HepG2 (cell line): ENCODE results near the gene LSM12. TPM values are rescaled to one million over a fixed set of nuclear protein-coding genes. Genes with fewer than 3 reads are reported as not detected.
A peak's percentile ranks its signal among the peaks of the same experiment; 100 is the strongest.

ENCODE experiments used
- ATAC-seq: fragments of 200-7000 bp; cut with Tn5 transposase; 3 replicates; pipeline ENCODE4 v1.9.1; 2020; ENCODE audit warnings: mild to moderate bottlenecking, moderate library complexity
- BruUV-seq: library from RNA; stranded (reverse); fragments of 400-500 nt; replicated peaks from 2 replicates; lab custom pipeline; 2021; lab: Mats Ljungman, UMichigan
- CTCF ChIA-PET: fragments of 300-600 bp; formaldehyde crosslinking; extraction: SDS; loops from one replicate; lab custom pipeline; 2021; ENCODE audit warnings: low total read pairs, inconsistent platforms, low intra/inter-chr PET ratio; lab: Yijun Ruan, JAX
- POLR2A ChIA-PET: fragments of 350-600 bp; sonication (Branson Sonifier 250); formaldehyde crosslinking; loops from one replicate; lab custom pipeline; 2020; ENCODE audit warnings: antibody characterized with exemption, inconsistent platforms; lab: Yijun Ruan, JAX
- DNase-seq: peaks from one replicate; pipeline ENCODE4 v3.0.0-alpha.2; 2015; ENCODE audit warnings: low spot score
- FAIRE-seq: peaks from 3 replicates; lab custom pipeline; 2011; peaks lifted over from hg19 to GRCh38; lab: Jason Lieb, UNC
- H2AFZ ChIP-seq: one replicate; pipeline ENCODE4 v1.6.1; 2011; ENCODE audit warnings: low read length, inconsistent platforms
- H3K27ac ChIP-seq: fragments of 300-600 bp; 3 replicates; pipeline ENCODE4 v1.8.0; 2011; ENCODE audit warnings: mixed run types, mild to moderate bottlenecking, mixed read lengths, low read length, inconsistent platforms; ENCODE audit not compliant: insufficient read depth; ENCODE audit errors: extremely low read length
- H3K27me3 ChIP-seq, 2 experiments: fragments of 200-600 bp in 1 of 2; 2 replicates in 1 of 2; 3 replicates in 1 of 2; pipeline versions ENCODE4 v1.6.0 to v1.8.0; 2011; ENCODE audit warnings: low read length in 2 of 2, mild to moderate bottlenecking in 2 of 2, moderate library complexity in 2 of 2, inconsistent platforms in 1 of 2; ENCODE audit not compliant: insufficient read depth in 2 of 2, control insufficient read depth in 1 of 2
- H3K36me3 ChIP-seq, 2 experiments: fragments of 200-600 bp in 1 of 2; replicated peaks in 1 of 2; 2 replicates in 1 of 2; 3 replicates in 1 of 2; pipeline versions ENCODE4 v1.5.1 to v1.8.0; 2011; ENCODE audit warnings: low read length in 2 of 2, inconsistent platforms in 1 of 2; ENCODE audit not compliant: insufficient read depth in 2 of 2, control insufficient read depth in 1 of 2
- H3K4me1 ChIP-seq: 2 replicates; pipeline ENCODE4 v1.5.1; 2012; ENCODE audit warnings: low read length, inconsistent platforms; ENCODE audit not compliant: insufficient read depth
- H3K4me2 ChIP-seq: 2 replicates; pipeline ENCODE4 v1.6.0; 2011; ENCODE audit warnings: low read depth, low read length, inconsistent platforms
- H3K4me3 ChIP-seq, 3 experiments: fragments of 200-600 bp in 1 of 3; sonication (generic), shearing (Covaris generic) in 1 of 3; replicated peaks in 1 of 3; 2 replicates each; pipeline ENCODE4 v1.5.1; 2011 to 2016; ENCODE audit warnings: low read length in 3 of 3, inconsistent platforms in 2 of 3, low read depth in 2 of 3, mild to moderate bottlenecking in 2 of 3, control low read depth in 1 of 3, mixed read lengths in 1 of 3; ENCODE audit not compliant: insufficient read depth in 1 of 3
- H3K79me2 ChIP-seq: one replicate; pipeline ENCODE4 v1.6.1; 2011; ENCODE audit warnings: low read length, inconsistent platforms; ENCODE audit not compliant: insufficient read depth
- H3K9ac ChIP-seq: 2 replicates; pipeline ENCODE4 v1.6.0; 2011; ENCODE audit warnings: mild to moderate bottlenecking, low read depth, low read length, inconsistent platforms; ENCODE audit not compliant: insufficient read depth
- H3K9me3 ChIP-seq: 2 replicates; pipeline ENCODE4 v1.5.1; 2012; ENCODE audit warnings: mild to moderate bottlenecking, low read length
- H4K20me1 ChIP-seq: 2 replicates; pipeline ENCODE4 v1.6.0; 2011; ENCODE audit warnings: inconsistent platforms, mild to moderate bottlenecking, low read length, moderate library complexity; ENCODE audit not compliant: insufficient read depth
- GATAD2A ChIP-seq: IDR thresholded peaks from 2 replicates; pipeline ENCODE4 v1.6.1; 2016
- JUNB ChIP-seq: sonication (generic); formaldehyde crosslinking; IDR thresholded peaks from 2 replicates; pipeline ENCODE4 v1.8.0; 2022; ENCODE audit warnings: missing genetic modification reagents, mild to moderate bottlenecking, borderline replicate concordance
- NR2F6 ChIP-seq, 2 experiments: IDR thresholded peaks; 2 replicates each; pipeline ENCODE4 v1.6.1; 2016; ENCODE audit warnings: antibody characterized with exemption in 1 of 2, mild to moderate bottlenecking in 1 of 2
- PATZ1 ChIP-seq: sonication (generic); formaldehyde crosslinking; IDR thresholded peaks from 2 replicates; pipeline ENCODE4 v1.4.0; 2020; ENCODE audit warnings: missing genetic modification reagents
- PITX1 ChIP-seq: sonication (generic); formaldehyde crosslinking; IDR thresholded peaks from 2 replicates; pipeline ENCODE4 v1.5.1; 2020; ENCODE audit warnings: mild to moderate bottlenecking, missing genetic modification reagents
- PRMT3 ChIP-seq: sonication (generic); formaldehyde crosslinking; IDR thresholded peaks from 2 replicates; pipeline ENCODE4 v1.8.1; 2022; ENCODE audit warnings: low read depth, mild to moderate bottlenecking, moderate library complexity, missing genetic modification reagents, borderline replicate concordance
- RARA ChIP-seq: IDR thresholded peaks from 2 replicates; pipeline ENCODE4 v1.6.1; 2016; ENCODE audit warnings: missing genetic modification reagents, missing compliant biosample characterization
- SOX6 ChIP-seq, 2 experiments: fragments of 450-650 bp in 1 of 2; sonication (generic) in 1 of 2; formaldehyde crosslinking in 1 of 2; IDR thresholded peaks; 2 replicates each; pipeline versions ENCODE4 v1.4.0 to v1.6.1; 2017 to 2020; ENCODE audit warnings: antibody characterized with exemption in 1 of 2, mild to moderate bottlenecking in 1 of 2, missing genetic modification reagents in 1 of 2
- TBX2 ChIP-seq: sonication (generic); formaldehyde crosslinking; IDR thresholded peaks from 2 replicates; pipeline ENCODE4 v1.5.0; 2020; ENCODE audit warnings: missing genetic modification reagents, mild to moderate bottlenecking, borderline replicate concordance
- ZBED4 ChIP-seq: sonication (generic); formaldehyde crosslinking; IDR thresholded peaks from 2 replicates; pipeline ENCODE4 v1.4.0; 2020; ENCODE audit warnings: missing genetic modification reagents, borderline replicate concordance
- ZBTB49 ChIP-seq: sonication (generic); formaldehyde crosslinking; IDR thresholded peaks from 2 replicates; pipeline ENCODE4 v1.4.0; 2020; ENCODE audit warnings: missing genetic modification reagents, borderline replicate concordance
- ZNF614 ChIP-seq: IDR thresholded peaks from 2 replicates; pipeline ENCODE4 v1.6.1; 2018; ENCODE audit warnings: missing biosample characterization, missing genetic modification reagents, inconsistent platforms, borderline replicate concordance
- ZNF746 ChIP-seq: sonication (generic); formaldehyde crosslinking; IDR thresholded peaks from 2 replicates; pipeline ENCODE4 v1.8.0; 2022; ENCODE audit warnings: mild to moderate bottlenecking, missing genetic modification reagents
- ZNF766 ChIP-seq: sonication (generic); formaldehyde crosslinking; IDR thresholded peaks from 2 replicates; pipeline ENCODE4 v1.5.0; 2020; ENCODE audit warnings: missing genetic modification reagents, borderline replicate concordance
- WGBS: methylation state at CpG from one replicate; pipeline ENCODE4 v1.1.6; 2017; ENCODE audit warnings: low lambda C conversion rate; 5-methylcytosine and 5-hydroxymethylcytosine counted together
- in situ Hi-C: cut with HindIII; loops from 2 replicates; pipeline ENCODE4 v1.10.0; 2017; ENCODE audit warnings: low pct_unique_long_range_greater_than_20kb; ENCODE audit not compliant: extremely low pct_ligation_motif_present
- intact Hi-C: fragments of 100-400 bp; cut with micrococcal nuclease; formaldehyde crosslinking; loops from one replicate; pipeline ENCODE4 v1.10.0; 2022; ENCODE audit not compliant: unreplicated experiment
- polyA plus RNA-seq, 8 experiments: library from polyadenylated mRNA; depleted of rRNA in 3 of 8; stranded (reverse) in 7 of 8; unstranded in 1 of 8; fragments of >200 nt; fragmentation: Illumina TruSeq in 4 of 8; extraction: Trizol in 4 of 8; gene quantifications; 2 replicates each; pipeline versions ENCODE4 v1.2.1 to v1.2.3, GENCODE V29; 2011 to 2016; ENCODE audit warnings: low read depth in 4 of 8, missing spikeins in 1 of 8, mixed read lengths in 1 of 8; ENCODE audit not compliant: insufficient read depth in 1 of 8
- total RNA-seq, 5 experiments: library from RNA; depleted of rRNA; stranded (reverse); fragments of >200 nt; fragmentation: Illumina TruSeq; extraction: Trizol; gene quantifications; 2 replicates each; pipeline ENCODE4 v1.2.3, GENCODE V29; 2016; ENCODE audit warnings: low read depth in 1 of 5

Gene LSM12
- total and polyA plus RNA-seq, 2 of the 13 experiments (the other 11 are each of a cell fraction or from before 2014, with no cell fraction given), result 52.8 to 55.7 TPM

- Histone ChIP-seq H3K27me3 (peaks cover 1 to 19% of the 10 kb centered on the region in 2 experiments; a peak in 4 of 5 replicates), H4K20me1 (no peaks in the 10 kb centered on the region), H3K27ac (no peak overlapping the region), H3K79me2 (no peaks in the 10 kb centered on the region), H3K4me2 (no peak overlapping the region), H3K9me3 (no peaks in the 10 kb centered on the region), H3K4me1 (peaks cover 71% of the 10 kb centered on the region), H3K9ac (no peak overlapping the region), H3K4me3 (no peak overlapping the region), H2AFZ (no peak overlapping the region), H3K36me3 (no peaks in the 10 kb centered on the region)
- intact Hi-C loops, result no loop called here
- in situ Hi-C loops, result no loop called here
- ATAC-seq (no peak), FAIRE-seq (no peak), DNase-seq (no peak)
- WGBS, result 4% methylated on average over 4 of the region's 4 CpGs
- CTCF ChIA-PET, result no interaction called here
- no TSS peak for BruUV-seq
- POLR2A ChIA-PET, result interaction anchor here (1.5 kb wide), 1 partner anchor 61 kb away, joined by 3 read pairs; no protein-coding TSS in a partner anchor
- peak; percentile 70 for TF ChIP-seq RARA (CRISPR knock-in tag)
- TF ChIP-seq PRMT3 (CRISPR knock-in tag), result no peak
- TF ChIP-seq ZNF766, result no peak
- no peak for TF ChIP-seq ZBED4 (CRISPR knock-in tag)
- no peak for TF ChIP-seq ZNF614 (CRISPR knock-in tag)
- no peak for TF ChIP-seq TBX2 (CRISPR knock-in tag)
- TF ChIP-seq ZBTB49 (CRISPR knock-in tag), result no peak
- no peak for TF ChIP-seq SOX6 (IDR thresholded peaks at IDR 0.05)
- TF ChIP-seq SOX6 (CRISPR knock-in tag; IDR thresholded peaks at IDR 0.05), result no peak
- TF ChIP-seq ZNF746, result peak; percentile 62; the same call in 1 of the 2 replicates
- TF ChIP-seq JUNB (CRISPR knock-in tag), result 0 out of 2 replicates have a peak, but pooled peaks have one; percentile 49
- TF ChIP-seq NR2F6 (IDR thresholded peaks at IDR 0.05), result 0 out of 2 replicates have a peak, but pooled peaks have one; percentile 12
- TF ChIP-seq NR2F6 (CRISPR knock-in tag; IDR thresholded peaks at IDR 0.05), result 0 out of 2 replicates have a peak, but pooled peaks have one; percentile 9
- TF ChIP-seq PATZ1 (CRISPR knock-in tag), result 0 out of 2 replicates have a peak, but pooled peaks have one; percentile 30
- TF ChIP-seq PITX1 (CRISPR knock-in tag), result 0 out of 2 replicates have a peak, but pooled peaks have one; percentile 33
- TF ChIP-seq GATAD2A, result peak; percentile 43; the same call in 1 of the 2 replicates
Measured at GRCh38 chr17:43999024-43999423, 67.4 kb downstream of the LSM12 start.
